ENCODE results near the gene CELSR1.

- TF ChIP-seq CTCF (IDR thresholded peaks at IDR 0.05) (no peak), ZFX (IDR thresholded peaks at IDR 0.05; ENCODE audit: borderline replicate concordance) (no peak)
Observed at GRCh38 chr22:46540874-46541273, 3.5 kb upstream of the CELSR1 start.

All from 22Rv1 (cell line).